Gastrocnemius medialis (tissue), 4 donors: ENCODE measurements around the gene ARPC5L. TPM values are rescaled to one million over a fixed set of nuclear protein-coding genes. Genes with fewer than 3 reads are reported as not detected.

Experiments used
- ATAC-seq, 2 donors: fragments of 150-250 bp; one replicate each; pipeline ENCODE4 v1.9.1; 2016
- DNase-seq, 2 donors: peaks; one replicate each; pipeline ENCODE4 v3.0.0-alpha.2; 2019
- H3K27ac ChIP-seq, 4 donors: fragments of 200-600 bp; sonication (generic); 1 replicate in 1 of 4; 2 replicates in 3 of 4; pipeline ENCODE4 v1.5.1; 2016 to 2018; ENCODE audit warnings: mild to moderate bottlenecking in 2 of 4, moderate library complexity in 1 of 4
- H3K27me3 ChIP-seq, 3 donors: fragments of 200-600 bp; sonication (generic) in 2 of 3; 1 replicate in 1 of 3; 2 replicates in 2 of 3; pipeline versions ENCODE4 v1.5.1 to v1.6.0; 2016 to 2019; ENCODE audit warnings: mild to moderate bottlenecking in 1 of 3, moderate library complexity in 1 of 3
- H3K36me3 ChIP-seq, 2 donors: fragments of 200-600 bp; sonication (generic) in 1 of 2; one replicate each; pipeline ENCODE4 v1.5.1; 2017 to 2018
- H3K4me1 ChIP-seq, 2 donors: fragments of 200-600 bp; sonication (generic) in 1 of 2; one replicate each; pipeline ENCODE4 v1.5.1; 2016 to 2017; ENCODE audit warnings: mild to moderate bottlenecking in 2 of 2
- H3K4me3 ChIP-seq, 4 donors: fragments of 200-600 bp; sonication (generic) in 3 of 4; 1 replicate in 1 of 4; 2 replicates in 3 of 4; pipeline ENCODE4 v1.5.1; 2016 to 2019; ENCODE audit warnings: mild to moderate bottlenecking in 2 of 4
- H3K9me3 ChIP-seq, 3 donors: fragments of 200-600 bp; sonication (generic) in 2 of 3; 1 replicate in 1 of 3; 2 replicates in 2 of 3; pipeline ENCODE4 v1.5.1; 2016 to 2019
- POLR2A ChIP-seq, 2 donors: fragments of 450-650 bp; IDR thresholded peaks; one replicate each; pipeline ENCODE4 v1.6.1; 2017; ENCODE audit warnings: antibody characterized with exemption in 2 of 2, mild to moderate bottlenecking in 2 of 2, moderate library complexity in 2 of 2
- in situ Hi-C, 4 donors: fragments of 200-750 bp; cut with MboI; loops; one replicate each; pipeline versions ENCODE4 v1.15.0 to v1.8.0; 2017; ENCODE audit warnings: low sequenced_read_pairs in 4 of 4
- intact Hi-C: fragments of 100-400 bp; cut with DNase I; formaldehyde crosslinking; loops from one replicate; pipeline ENCODE4 v1.15.1; 2023; ENCODE audit warnings: low total_unique reads
- total RNA-seq, 4 donors: library from RNA; depleted of rRNA; stranded (reverse); fragments of >200 nt; gene quantifications; one replicate each; pipeline versions ENCODE4 v1.1.0 to v1.2.3, GENCODE V29; 2016
- TF ChIP-seq, protein P1 (sequence below), 5 experiments: fragments of 450-650 bp in 3 of 5; fragments of 200-600 bp in 2 of 5; sonication (generic) in 2 of 5; IDR thresholded peaks in 4 of 5; conservative IDR thresholded peaks in 1 of 5; 1 replicate in 4 of 5; 2 replicates in 1 of 5; pipeline ENCODE4 v1.5.1; 2016 to 2019; ENCODE audit warnings: antibody characterized with exemption in 5 of 5, mild to moderate bottlenecking in 3 of 5, moderate library complexity in 3 of 5

The ARPC5L gene
- total RNA-seq, 4 donors from 2014 or later, result 28.9 to 47.1 (median 29.2) TPM

DNA sequence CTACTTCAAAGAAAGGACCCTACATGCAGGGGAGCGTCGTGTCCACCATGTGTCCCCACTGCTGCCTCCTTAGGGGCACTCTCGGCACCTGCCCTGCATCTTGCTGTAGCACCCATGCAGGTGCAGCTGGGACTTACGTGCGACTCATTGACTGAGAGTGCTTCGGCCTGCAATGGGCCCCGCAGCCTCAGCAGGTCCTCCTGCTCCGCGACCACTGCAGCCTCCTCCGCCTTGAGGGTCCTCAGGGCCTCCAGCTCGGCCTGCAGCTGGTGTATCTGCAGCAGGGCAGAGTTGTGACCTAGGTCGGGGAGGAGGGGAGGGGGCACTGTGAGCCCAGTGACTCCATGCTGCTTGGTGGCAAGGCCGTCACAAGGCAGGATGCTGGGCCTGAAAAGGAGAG, 27.1 kb downstream of the ARPC5L start:
- ATAC-seq (no peak), DNase-seq (no peak)
- H3K4me3 ChIP-seq, result no peak overlapping the region
- TF ChIP-seq POLR2A (IDR thresholded peaks at IDR 0.05), result no peak
- TF ChIP-seq, protein P1, sequence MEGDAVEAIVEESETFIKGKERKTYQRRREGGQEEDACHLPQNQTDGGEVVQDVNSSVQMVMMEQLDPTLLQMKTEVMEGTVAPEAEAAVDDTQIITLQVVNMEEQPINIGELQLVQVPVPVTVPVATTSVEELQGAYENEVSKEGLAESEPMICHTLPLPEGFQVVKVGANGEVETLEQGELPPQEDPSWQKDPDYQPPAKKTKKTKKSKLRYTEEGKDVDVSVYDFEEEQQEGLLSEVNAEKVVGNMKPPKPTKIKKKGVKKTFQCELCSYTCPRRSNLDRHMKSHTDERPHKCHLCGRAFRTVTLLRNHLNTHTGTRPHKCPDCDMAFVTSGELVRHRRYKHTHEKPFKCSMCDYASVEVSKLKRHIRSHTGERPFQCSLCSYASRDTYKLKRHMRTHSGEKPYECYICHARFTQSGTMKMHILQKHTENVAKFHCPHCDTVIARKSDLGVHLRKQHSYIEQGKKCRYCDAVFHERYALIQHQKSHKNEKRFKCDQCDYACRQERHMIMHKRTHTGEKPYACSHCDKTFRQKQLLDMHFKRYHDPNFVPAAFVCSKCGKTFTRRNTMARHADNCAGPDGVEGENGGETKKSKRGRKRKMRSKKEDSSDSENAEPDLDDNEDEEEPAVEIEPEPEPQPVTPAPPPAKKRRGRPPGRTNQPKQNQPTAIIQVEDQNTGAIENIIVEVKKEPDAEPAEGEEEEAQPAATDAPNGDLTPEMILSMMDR (IDR thresholded peaks at IDR 0.05 in 4 of 5, conservative IDR thresholded peaks at IDR 0.05 in 1 of 5), result no peak
- in situ Hi-C loops (no loop called here), intact Hi-C loops (no loop called here)
- no peaks in the 10 kb centered on the region for H3K27me3 ChIP-seq
- H3K27ac ChIP-seq, result no peak overlapping the region
- H3K4me1 ChIP-seq, result no peaks in the 10 kb centered on the region
- H3K36me3 ChIP-seq, result peaks cover 0 to 90% of the 10 kb centered on the region in 2 donors
- no peaks in the 10 kb centered on the region for H3K9me3 ChIP-seq

DNA sequence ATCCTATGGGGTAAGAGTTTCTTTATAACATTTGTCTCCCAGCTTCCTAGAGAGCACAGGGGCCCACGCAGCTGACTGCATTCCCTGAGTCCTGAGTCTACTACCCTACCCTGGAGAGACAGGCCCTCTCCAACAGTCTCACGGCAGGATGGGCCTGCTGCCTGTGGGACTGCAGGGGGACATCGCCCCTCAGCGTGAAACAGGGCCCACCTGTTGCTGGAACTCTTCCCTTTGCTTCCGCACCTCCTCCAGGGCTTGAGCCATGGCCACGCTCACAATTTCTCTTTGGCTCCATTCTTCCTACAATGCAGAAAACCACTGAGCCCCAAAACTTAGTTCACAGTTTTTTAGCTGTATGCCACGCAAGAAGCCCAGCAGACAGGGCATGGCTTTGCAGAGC, 28.2 kb downstream of the ARPC5L start:
- DNase-seq (no peak), ATAC-seq (no peak)
- no peak overlapping the region for H3K4me3 ChIP-seq
- H3K36me3 ChIP-seq, result peaks cover 0 to 84% of the 10 kb centered on the region in 2 donors
- H3K27me3 ChIP-seq, result no peaks in the 10 kb centered on the region
- no peaks in the 10 kb centered on the region for H3K4me1 ChIP-seq
- no peak overlapping the region for H3K27ac ChIP-seq
- no peaks in the 10 kb centered on the region for H3K9me3 ChIP-seq
- in situ Hi-C loops (no loop called here), intact Hi-C loops (no loop called here)
- TF ChIP-seq POLR2A (IDR thresholded peaks at IDR 0.05), result no peak
- TF ChIP-seq, protein P1 (IDR thresholded peaks at IDR 0.05 in 4 of 5, conservative IDR thresholded peaks at IDR 0.05 in 1 of 5), result no peak

DNA sequence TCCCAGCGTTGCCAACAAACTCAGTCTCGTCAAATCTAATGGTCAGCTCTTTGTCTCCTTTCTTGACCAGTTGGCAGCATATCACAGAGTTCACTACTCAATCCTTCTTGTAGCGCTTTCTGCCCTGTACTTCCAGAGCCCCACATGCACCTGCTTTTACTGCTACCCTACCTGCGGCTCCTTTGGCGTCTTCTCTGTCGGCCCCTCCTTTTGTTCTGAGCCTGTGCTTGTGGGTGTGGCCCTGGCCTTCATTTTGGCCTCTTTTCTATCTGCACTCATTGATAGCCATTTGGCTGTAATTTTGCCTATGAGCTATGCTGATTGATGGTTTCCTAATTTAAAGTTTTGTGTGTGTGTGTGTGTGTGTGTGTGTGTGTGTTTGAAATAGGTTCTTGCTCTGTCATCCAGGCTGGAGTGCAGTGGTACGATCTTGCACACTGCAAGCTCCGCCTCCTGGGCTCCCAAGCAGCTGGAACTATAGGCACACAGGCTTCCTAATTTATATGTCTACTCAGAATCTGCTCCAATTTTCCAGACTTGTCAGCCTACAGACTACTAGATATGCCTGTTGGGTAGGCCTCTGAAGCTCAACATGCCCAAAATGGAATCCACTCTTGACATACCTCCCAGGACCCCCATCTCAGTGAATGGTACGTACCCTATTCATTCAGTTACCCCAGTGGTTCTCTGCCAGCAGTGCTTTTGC, 32.3 kb downstream of the ARPC5L start:
- H3K36me3 ChIP-seq, result peaks cover 0 to 78% of the 10 kb centered on the region in 2 donors
- H3K4me3 ChIP-seq, result no peak overlapping the region
- TF ChIP-seq POLR2A (IDR thresholded peaks at IDR 0.05), result no peak
- TF ChIP-seq, protein P1 (IDR thresholded peaks at IDR 0.05 in 4 of 5, conservative IDR thresholded peaks at IDR 0.05 in 1 of 5), result no peak
- H3K27me3 ChIP-seq, result no peaks in the 10 kb centered on the region
- ATAC-seq (no peak), DNase-seq (no peak)
- no peaks in the 10 kb centered on the region for H3K9me3 ChIP-seq
- no peaks in the 10 kb centered on the region for H3K4me1 ChIP-seq
- intact Hi-C loops, result no loop called here
- H3K27ac ChIP-seq, result no peak overlapping the region
- in situ Hi-C loops, result no loop called here

DNA sequence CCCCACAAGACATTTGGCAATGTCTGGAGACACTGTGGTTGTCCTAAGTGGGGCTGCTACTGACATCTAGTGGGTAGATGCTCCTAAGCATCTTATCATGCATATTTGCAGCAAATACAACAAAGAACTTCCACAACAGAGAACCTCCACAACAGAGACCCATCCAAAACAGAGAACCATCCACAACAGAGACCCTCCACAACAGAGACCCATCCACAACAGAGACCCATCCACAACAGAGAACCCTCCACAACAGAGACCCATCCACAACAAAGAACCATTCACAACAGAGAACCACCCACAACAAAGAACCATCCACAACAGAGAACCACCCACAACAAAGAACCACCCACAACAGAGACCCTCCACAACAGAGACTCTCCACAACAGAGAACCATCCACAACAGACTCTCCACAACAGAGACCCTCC, 32.8 kb downstream of the ARPC5L start:
- DNase-seq (no peak), ATAC-seq (no peak)
- Histone ChIP-seq H3K9me3 (no peaks in the 10 kb centered on the region), H3K27me3 (no peaks in the 10 kb centered on the region), H3K36me3 (peaks cover 0 to 78% of the 10 kb centered on the region in 2 donors), H3K4me1 (no peaks in the 10 kb centered on the region), H3K4me3 (no peak overlapping the region), H3K27ac (no peak overlapping the region)
- in situ Hi-C loops, result no loop called here
- intact Hi-C loops, result no loop called here
- TF ChIP-seq, protein P1 (IDR thresholded peaks at IDR 0.05 in 4 of 5, conservative IDR thresholded peaks at IDR 0.05 in 1 of 5), result peak in 1 of 5 experiments; percentile 38
- TF ChIP-seq POLR2A (IDR thresholded peaks at IDR 0.05), result no peak
